HL-60 (cell line): ENCODE measurements around the gene CBARP.
A peak's percentile ranks its signal among the peaks of the same experiment; 100 is the strongest.

Experiments used
- DNase-seq, 2 experiments: peaks; one replicate each; pipeline ENCODE4 v3.0.0-alpha.2; 2010 to 2020; ENCODE audit warnings: low read depth in 1 of 2, low spot score in 1 of 2
- H3K27ac ChIP-seq: fragments of 250-450 bp; sonication (Bioruptor Pico); replicated peaks from 2 replicates; pipeline ENCODE4 v1.5.1; 2020; ENCODE audit warnings: mild to moderate bottlenecking, moderate library complexity
- H3K27me3 ChIP-seq: fragments of 250-450 bp; sonication (Bioruptor Pico); 2 replicates; pipeline ENCODE4 v1.5.1; 2021; ENCODE audit warnings: mild to moderate bottlenecking, moderate library complexity; ENCODE audit not compliant: insufficient read depth, poor library complexity, severe bottlenecking
- H3K4me3 ChIP-seq: replicated peaks from 2 replicates; pipeline ENCODE4 v1.5.1; 2011; ENCODE audit warnings: mild to moderate bottlenecking, control low read depth, low read length; ENCODE audit not compliant: insufficient read depth
- GABPA ChIP-seq: IDR thresholded peaks from 2 replicates; pipeline ENCODE4 v1.6.1; 2012; ENCODE audit warnings: low read depth
- POLR2AphosphoS5 ChIP-seq: IDR thresholded peaks from 2 replicates; pipeline ENCODE4 v1.6.1; 2012; ENCODE audit warnings: low read depth
- REST ChIP-seq: IDR thresholded peaks from 2 replicates; pipeline ENCODE4 v1.6.1; 2012; ENCODE audit warnings: low read depth; ENCODE audit not compliant: insufficient replicate concordance
- SPI1 ChIP-seq: IDR thresholded peaks from 2 replicates; pipeline ENCODE4 v1.6.1; 2012; ENCODE audit warnings: low read depth, mild to moderate bottlenecking, borderline replicate concordance
- TF ChIP-seq, protein P1 (sequence below): IDR thresholded peaks from one replicate; pipeline ENCODE4 v1.5.1; 2011; ENCODE audit warnings: low read length, control low read depth, inconsistent platforms; ENCODE audit not compliant: insufficient read depth

CBARP gene

DNA sequence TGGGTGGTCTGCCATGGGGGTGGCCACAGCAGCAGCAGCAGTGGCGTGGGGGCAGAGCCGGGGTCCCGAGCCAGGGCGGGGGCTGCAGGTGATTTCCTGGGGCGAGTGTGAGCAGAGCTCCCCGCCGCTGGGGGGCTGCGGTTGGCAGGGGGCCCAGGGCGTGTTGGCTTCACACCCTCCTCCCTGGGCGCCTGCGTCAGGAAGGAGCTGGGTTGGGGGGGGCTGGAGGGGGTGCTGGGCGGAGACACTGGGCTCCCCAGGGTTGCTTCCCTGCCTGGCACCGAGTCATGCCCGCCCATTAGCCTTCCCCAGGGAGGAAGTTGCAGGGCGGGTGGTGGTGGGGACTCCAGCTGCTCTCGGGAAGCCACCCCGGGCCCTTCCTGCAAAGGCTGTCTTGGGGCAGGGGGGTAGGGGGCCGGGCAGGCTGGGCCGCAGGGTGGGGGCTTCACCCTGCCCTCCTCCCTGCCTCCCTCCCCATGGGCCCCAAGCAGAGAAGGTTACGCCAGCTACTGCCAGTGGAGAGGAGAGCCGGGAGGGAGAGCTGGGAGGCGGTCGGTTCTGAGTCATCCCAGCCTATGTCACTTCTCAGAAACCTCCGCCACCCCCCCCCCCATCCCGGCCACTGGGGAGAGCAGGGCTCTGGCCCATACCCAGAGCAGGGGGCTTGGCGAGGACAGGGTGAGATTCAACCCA, 15.2 kb upstream of the CBARP start:
- peak; percentile 95 to 99 for DNase-seq
- H3K27me3 ChIP-seq, result no peaks in the 10 kb centered on the region
- peak; percentile 89 for TF ChIP-seq SPI1
- TF ChIP-seq GABPA, result peak; percentile 34; the same call in 1 of the 2 replicates
- TF ChIP-seq POLR2AphosphoS5, result peak; percentile 34; the same call in 1 of the 2 replicates
- TF ChIP-seq REST, result peak; percentile 17
- TF ChIP-seq, protein P1, sequence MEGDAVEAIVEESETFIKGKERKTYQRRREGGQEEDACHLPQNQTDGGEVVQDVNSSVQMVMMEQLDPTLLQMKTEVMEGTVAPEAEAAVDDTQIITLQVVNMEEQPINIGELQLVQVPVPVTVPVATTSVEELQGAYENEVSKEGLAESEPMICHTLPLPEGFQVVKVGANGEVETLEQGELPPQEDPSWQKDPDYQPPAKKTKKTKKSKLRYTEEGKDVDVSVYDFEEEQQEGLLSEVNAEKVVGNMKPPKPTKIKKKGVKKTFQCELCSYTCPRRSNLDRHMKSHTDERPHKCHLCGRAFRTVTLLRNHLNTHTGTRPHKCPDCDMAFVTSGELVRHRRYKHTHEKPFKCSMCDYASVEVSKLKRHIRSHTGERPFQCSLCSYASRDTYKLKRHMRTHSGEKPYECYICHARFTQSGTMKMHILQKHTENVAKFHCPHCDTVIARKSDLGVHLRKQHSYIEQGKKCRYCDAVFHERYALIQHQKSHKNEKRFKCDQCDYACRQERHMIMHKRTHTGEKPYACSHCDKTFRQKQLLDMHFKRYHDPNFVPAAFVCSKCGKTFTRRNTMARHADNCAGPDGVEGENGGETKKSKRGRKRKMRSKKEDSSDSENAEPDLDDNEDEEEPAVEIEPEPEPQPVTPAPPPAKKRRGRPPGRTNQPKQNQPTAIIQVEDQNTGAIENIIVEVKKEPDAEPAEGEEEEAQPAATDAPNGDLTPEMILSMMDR, result no peak
- peak overlapping the region; percentile 89 for H3K4me3 ChIP-seq
- H3K27ac ChIP-seq, result peak overlapping the region; percentile 98

GRCh38 chr19:1252221-1252820, 14.5 kb upstream of the CBARP start:
- H3K27ac ChIP-seq, result peak overlapping the region; percentile 98
- DNase-seq, result peak; percentile 84 to 99
- no peak; the same call in 1 of the 2 replicates for TF ChIP-seq POLR2AphosphoS5
- peak; percentile 65; the same call in 1 of the 2 replicates for TF ChIP-seq SPI1
- no peak for TF ChIP-seq REST
- peak overlapping the region; percentile 89 for H3K4me3 ChIP-seq
- no peaks in the 10 kb centered on the region for H3K27me3 ChIP-seq

GRCh38 chr19:1251330-1252220, 13.8 kb upstream of the CBARP start:
- Histone ChIP-seq H3K27me3 (no peaks in the 10 kb centered on the region), H3K27ac (peak overlapping the region; percentile 98), H3K4me3 (peak overlapping the region; percentile 89)
- peak; percentile 83 to 92 for DNase-seq
- TF ChIP-seq GABPA (no peak), SPI1 (peak; percentile 45; the same call in 1 of the 2 replicates), POLR2AphosphoS5 (peak; percentile 69)

DNA sequence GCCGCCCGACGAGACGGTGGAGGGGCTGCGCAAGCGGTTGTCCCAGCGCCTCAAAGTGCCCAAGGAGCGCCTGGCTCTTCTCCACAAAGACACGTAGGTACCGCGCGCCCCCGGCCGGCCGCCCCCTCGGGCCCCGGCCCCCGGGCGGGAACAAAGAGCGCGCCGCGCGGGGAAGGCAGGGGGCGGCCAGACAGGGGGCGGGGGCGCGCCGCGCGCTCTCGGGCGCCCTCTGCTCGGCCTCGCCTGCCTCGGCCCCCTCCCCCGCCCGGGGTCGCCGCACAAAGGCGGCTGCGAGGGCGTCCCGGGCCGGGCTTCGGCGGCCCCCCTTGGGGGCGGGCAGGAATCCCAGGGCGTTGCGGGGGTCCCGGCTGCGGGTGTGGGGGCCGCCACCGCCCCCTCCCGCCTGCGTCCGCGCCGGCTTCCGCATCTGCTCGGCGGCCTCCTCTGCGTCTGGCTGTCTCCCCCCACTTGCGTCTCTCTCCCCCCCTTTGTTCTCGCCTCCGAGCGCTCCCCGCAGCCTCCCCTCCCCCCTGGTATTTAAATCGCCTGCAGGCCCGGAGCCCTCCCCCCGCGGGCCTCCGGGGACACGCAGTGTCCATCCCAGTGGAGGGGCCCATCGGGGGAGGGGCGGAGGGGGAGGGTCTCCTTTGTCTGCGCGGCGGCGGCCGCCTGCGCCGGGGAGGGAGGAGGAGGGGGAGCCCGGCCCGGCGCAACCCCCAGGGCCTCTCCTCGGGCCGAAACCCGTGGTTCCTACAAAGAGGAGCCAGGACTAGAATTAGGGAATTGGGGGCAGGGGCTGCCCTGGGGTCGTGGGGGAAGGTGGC, 12.8 kb upstream of the CBARP start:
- Histone ChIP-seq H3K4me3 (peak overlapping the region; percentile 89), H3K27me3 (no peaks in the 10 kb centered on the region), H3K27ac (peak overlapping the region; percentile 98)
- peak; percentile 69 to 71 for DNase-seq
- TF ChIP-seq POLR2AphosphoS5 (no peak), REST (no peak), GABPA (no peak), SPI1 (no peak)
- TF ChIP-seq, protein P1, result no peak
